IPS DF 4.7 (cell line): ENCODE results near the gene KIAA0930.

ENCODE experiments used
- DNase-seq: peaks from one replicate; pipeline ENCODE4 v3.0.0-alpha.2; 2013; ENCODE audit warnings: low spot score; ENCODE audit errors: extremely low read depth

The KIAA0930 gene

DNA sequence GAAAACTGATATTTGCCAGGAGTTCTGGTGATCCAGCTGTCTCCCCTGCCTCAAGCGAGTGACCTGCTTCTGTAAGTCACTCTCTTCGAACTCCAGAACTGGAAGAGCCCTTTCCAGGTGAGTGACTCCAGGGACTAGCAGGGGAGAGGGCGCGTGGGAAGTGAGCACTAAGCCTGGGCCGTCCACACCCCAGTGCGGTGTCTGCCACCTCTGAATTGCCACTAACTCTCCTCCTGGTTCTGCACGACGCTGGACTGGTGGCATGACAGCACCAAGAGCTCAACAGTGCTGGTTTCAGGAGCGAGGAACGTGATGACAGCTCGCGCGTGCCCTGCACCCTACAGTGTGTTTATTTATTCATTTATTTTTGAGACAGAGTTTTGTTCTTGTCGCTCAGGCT is 22.9 kb downstream of the KIAA0930 start:
- DNase-seq: no peak

DNA sequence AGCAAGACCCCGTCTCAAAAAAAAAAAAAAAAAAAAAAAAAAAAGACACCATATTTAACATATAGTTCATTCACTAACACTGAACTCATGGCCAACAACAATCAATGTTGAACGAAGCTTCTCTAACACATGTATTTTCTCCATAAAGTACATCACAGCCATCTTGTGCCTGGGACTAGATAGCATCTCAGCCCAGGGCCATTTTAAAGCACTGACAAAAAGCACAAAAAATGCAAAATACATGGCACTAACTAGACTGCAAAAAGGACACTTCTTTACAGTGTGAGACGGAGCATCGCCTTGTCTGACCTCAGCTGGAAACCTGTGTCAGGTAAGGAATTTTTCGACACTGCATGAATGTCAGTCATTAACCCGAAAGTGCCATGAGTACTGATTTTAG is 23.3 kb downstream of the KIAA0930 start:
- no peak for DNase-seq

GRCh38 chr22:45216133-45217003 is 24.3 kb downstream of the KIAA0930 start:
- no peak for DNase-seq

GRCh38 chr22:45212992-45213751 is 27.5 kb downstream of the KIAA0930 start:
- DNase-seq: no peak

GRCh38 chr22:45212306-45212709 is 28.4 kb downstream of the KIAA0930 start:
- DNase-seq: no peak

DNA sequence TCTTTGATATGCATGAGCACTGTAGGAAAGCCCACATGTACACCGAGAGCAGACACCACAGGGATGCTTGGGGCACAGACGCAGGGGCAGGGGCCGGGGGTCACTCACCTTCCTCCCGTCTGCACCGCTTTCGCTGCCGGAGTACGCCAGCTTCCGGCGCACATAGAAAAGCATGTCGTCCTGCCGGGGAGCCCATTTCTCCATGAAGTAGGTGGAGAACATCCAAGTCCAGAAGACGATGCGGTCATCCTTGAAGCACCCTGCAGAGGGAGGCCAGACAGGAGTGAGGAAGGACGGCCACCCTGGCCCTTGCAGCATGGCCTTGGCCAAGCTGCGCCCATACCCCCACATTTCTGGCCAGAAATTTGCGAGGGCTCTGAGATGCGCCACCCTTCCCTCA is 28.8 kb downstream of the KIAA0930 start:
- DNase-seq: no peak

DNA sequence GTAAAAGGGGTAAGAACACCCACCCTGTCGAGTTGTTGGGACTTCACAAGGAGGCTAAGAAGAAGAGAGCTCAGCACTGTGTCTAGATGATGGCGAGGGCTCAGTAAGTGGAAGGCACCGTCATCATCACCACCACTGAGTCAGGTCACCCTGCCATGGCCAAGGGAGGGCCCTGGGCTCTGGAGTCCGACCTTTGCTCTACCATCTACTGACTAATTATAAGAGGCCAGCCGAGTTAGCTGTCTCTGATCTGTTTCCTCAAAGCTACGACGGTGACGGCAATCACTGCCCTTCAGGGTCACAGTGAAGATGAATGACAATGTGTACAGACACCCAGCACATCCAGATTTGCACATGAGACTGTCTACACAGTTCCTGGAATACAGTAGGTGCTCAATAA is 29.3 kb downstream of the KIAA0930 start:
- no peak for DNase-seq

GRCh38 chr22:45210991-45211390 is 29.7 kb downstream of the KIAA0930 start:
- DNase-seq: no peak

- no peak for DNase-seq
Observed at GRCh38 chr22:45210577-45210976, 30.1 kb downstream of the KIAA0930 start.

DNA sequence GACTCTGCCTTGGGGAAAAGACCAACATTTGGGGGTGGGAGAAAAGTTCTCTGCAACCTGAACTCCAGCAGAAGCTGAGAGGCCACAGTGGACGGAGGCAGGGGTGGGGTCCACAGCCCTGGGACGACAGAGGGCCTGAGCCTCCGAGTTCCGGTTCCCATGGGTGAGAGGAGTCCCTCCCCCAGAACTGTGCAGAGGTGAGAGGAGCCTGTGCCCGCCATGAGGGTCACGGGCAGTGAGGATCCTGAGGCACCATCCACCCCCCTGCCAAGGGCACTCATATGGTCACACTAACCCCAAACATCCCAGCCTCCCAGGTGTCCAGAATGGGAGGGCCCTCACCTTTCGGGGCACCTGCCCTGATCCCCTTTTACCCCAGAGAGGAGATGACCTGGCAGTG is 30.5 kb downstream of the KIAA0930 start:
- no peak for DNase-seq

GRCh38 chr22:45208993-45209838 is 31.5 kb downstream of the KIAA0930 start:
- no peak for DNase-seq

DNA sequence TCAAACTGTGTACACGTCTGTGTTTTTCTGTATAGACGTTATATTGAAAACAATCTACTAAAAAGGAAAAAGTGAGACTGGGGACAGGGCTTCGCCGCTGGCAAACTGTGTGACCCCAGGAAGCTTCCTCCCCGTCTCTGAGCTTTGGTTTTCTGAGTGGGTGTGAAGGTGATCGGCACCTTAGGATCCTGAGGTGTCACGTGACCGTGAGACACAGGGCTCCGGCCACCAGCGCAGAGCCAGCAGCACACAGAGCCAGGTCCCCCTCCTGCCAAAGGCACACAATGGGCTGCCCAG is 32.0 kb downstream of the KIAA0930 start:
- DNase-seq: no peak

DNA sequence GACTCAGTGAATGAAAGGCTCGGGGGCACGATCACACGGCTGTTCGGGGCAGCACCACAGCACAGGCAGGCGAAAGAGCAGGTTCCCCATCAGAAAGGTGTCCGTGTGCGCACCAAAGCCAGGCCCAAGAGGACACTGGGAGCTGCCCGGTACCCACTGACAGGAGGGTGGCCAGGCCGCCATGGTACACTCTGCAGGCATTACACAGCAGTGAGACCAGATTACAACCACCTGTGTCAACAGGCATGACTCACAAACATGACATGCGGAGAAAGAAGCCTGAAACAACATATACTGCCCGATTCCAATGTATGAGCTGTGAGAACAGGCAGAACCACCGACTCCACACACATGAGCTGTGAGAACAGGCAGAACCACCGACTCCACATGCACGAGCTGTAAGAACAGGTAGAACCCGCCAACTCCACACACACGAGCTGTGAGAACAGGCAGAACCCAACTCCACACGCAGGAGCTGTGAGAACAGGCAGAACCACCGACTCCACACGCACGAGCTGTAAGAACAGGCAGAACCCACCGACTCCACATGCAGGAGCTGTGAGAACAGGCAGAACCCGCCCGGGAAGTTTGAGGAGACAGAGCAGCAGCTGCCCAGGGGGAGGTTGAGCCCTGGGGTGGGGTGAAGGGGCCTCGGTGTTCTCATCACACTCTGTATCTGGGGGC is 32.6 kb downstream of the KIAA0930 start:
- DNase-seq: no peak

DNA sequence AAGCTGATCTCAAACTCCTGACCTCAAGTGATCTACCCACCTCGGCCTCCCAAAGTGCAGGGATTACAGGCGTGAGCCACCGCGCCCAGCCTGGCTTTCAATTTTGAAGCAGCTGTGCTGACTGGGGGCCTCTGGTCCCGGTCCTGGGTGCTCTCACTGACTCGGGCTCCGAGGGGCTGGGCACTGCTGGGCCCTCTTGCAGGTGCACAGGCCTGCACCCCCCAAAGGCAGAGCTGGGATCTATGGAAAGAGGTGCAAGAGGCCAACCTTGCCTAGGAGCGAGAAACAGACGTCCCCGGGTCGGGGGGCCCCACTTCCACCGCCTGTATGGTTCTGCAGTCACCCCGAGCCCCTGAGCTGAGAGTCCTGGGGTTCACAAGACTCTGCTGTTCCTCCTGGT is 33.2 kb downstream of the KIAA0930 start:
- no peak for DNase-seq

- DNase-seq: no peak
Observed at GRCh38 chr22:45206233-45206632, 34.5 kb downstream of the KIAA0930 start.

DNA sequence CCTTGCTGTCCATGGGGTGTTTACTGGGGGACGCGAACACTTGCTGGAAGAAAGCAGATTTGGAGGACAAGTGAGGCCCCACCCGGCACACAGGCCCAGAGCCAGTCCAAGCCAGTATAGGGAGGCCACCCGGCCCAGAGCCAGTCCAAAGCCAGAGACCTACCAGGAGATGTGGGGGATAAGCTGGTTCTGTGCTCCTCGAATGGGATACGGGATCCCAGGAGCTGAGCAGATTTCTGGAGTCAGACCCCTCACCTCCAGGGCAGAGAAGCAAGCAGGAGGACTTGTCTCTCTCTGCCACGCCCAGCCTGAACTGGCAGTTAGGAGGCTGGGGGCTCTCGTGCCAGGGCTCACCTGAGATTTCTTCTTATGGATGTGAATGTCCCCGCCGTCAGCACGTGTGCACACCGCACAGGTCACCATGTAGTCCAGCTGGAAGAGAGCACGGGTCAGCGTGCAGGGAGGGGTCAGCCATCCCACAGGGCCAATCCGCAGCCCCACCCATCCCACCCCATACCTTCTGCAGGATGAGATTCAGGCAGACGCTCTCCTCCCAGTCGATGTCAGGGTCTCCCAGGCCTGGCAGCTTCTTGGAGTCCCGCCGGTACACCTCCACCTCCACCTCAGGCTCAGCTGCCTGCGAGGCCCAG is 35.3 kb downstream of the KIAA0930 start:
- DNase-seq: no peak

DNA sequence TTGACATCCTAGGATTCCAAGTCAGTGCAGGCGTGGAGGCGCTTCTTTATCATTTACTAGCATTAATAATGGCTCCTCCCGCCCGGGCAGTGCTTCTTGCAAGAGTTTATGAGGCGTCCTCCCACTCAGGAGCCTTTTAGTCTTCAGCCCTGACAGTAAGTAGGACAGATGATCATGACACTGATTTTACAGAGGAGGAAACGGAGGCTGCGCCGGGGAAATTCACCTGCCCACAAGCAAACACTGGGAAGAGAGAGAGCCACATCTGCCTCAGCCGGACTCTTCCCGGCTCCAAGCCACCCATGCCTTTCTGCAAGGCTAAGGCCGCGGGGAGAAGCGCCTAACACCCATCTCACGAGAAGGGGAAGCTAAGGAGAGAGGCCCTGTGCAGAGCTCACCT is 35.9 kb downstream of the KIAA0930 start:
- DNase-seq: no peak

- DNase-seq: no peak
Observed at GRCh38 chr22:45204241-45204640, 36.5 kb downstream of the KIAA0930 start.

DNA sequence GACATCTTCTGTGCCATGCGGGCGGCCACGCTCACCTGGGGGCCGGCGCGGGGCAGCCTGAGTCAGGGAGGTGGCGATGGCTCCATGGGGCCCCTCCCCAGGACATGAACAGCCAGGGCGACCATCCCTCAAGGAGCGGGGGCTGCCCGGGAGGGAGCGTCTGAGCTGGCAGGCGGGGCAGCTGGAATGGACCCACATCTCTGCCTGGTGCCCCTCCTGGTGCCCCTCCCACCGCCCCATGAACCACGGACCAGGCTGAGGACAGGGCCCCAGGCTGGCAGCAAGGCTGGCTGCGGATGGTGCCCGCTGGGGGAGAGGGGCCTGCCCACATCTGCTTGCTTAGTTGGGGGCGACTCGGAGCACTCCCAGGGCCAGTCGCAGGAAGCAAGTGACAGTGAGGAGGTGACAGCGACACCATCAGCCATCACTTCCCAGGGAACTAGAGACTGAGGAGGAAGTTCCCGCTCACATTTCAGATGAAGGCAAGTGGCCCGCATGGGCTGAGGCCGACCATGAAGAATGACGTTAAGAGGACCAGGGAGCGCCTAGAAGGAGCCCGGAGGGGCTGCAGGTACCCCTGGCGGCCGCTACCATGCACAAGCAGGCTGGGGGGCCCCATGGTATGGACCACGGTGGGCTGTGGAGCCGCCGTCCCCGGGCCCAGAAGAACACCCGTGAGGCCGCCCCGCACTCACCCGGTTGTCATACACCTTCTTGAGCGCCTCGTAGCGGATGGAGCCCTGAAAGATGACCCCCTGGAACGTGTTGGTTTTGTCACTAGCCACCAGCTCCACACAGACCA is 37.3 kb downstream of the KIAA0930 start:
- DNase-seq: no peak
